Stimulated activated CD4-positive, alpha-beta T cell treated with anti-CD3 and anti-CD28 coated beads, Interleukin-1b, Interleukin-23, amount 100 ng/mL, for 4 hours (primary cell): ENCODE data around the gene TFRC.
A peak's percentile ranks its signal among the peaks of the same experiment; 100 is the strongest.
"Not testable (repeated sequence)": the region's sequence is repeated elsewhere in the genome, so short reads cannot be mapped to it uniquely, and the experiment has no call there.

ENCODE experiments used
- DNase-seq, 2 donors: peaks; one replicate each; pipeline ENCODE4 v3.0.0-alpha.2; 2020; ENCODE audit warnings: low read depth in 2 of 2

TFRC gene

DNA sequence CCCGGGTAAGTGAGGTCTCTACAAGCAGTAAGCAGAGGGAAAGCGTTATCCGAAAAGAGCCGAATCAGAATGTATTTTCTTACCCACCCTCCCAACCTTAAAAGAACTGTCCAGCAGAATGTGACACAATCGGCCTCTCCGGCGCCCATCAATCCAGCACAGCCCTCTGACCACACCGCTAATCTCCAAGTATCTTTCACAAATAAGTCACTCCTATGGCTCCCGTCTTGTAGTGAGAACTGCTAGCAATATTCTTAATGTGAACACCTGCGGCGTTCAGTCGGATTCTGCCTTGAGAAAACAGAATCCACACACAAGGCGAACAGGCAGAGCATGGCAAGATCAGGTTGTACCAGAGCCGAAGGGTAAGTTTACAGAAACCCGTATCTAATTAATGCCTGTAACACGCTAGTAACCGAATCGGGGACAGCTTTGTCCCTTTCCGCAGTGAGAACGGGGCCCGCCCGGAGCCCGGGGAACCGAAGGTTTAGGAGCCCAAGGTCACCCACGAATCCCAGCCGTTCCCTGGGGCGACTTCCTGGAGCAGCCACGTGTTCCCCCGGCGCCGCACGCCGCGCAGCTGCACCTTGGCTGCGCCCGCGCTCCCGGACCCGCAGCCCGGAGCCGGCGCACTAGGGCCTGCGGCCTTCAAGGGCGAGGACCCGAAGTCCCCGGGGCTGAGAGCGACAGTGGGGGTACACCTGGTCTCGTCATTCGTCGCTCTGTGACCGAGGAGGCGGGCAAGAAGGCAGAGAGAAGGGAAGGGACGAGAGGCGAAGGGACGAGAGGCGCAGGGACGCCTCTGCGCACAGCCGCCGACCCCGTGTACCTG is 672 bp downstream of the TFRC start:
- DNase-seq = peak; percentile 33 to 46

DNA sequence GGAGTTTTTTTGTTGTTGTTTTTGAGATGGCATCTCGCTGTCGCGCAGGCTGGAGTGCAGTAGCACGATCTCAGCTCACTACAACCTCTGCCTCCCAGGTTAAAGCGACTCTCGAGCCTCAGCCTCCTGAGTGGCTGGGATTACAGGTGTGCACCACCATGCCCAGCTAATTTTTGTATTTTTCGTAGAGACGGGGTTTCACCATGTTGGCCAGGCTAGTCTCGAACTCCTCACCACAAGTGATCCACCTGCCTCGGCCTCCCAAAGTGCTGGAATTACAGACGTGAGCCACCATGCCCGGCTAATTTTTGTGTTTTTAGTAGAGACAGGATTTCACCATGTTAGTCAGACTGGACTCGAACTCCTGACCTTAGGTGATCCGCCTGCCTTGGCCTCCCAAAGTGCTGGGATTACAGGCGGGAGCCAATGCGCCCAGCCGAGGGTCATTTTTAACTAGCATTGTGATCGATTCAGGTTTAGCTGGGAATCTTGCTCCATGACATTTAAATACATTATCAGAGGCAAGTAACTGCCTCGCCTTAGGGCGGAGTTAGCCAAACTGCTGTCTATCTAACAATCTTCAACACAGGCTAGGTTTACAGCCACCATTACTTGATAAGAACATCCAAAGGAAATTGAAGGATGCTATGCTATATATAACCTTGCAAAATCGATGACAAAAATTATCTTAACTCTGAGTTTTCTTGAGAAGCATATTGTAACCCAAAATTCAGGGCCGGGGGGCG is 1.6 kb downstream of the TFRC start:
- DNase-seq = not testable (repeated sequence)

DNA sequence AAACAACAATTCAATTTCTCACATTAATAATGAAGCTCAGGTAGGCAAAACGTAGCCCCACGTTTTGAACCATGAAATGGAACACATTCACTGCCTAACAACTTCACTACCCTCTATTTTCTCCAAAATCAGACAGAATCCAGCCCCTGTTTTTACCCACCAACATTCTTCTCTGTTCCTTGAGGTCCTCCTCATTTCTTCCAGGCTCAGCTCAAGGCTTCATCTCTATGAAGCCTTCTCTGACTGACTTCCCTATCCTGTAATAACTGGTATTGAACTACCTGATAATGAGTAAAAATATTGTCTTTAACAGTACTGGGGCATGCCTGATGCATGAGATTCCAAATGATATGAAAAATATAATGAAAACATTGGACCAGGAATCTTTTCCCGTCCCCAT is 2.2 kb downstream of the TFRC start:
- no peak for DNase-seq

DNA sequence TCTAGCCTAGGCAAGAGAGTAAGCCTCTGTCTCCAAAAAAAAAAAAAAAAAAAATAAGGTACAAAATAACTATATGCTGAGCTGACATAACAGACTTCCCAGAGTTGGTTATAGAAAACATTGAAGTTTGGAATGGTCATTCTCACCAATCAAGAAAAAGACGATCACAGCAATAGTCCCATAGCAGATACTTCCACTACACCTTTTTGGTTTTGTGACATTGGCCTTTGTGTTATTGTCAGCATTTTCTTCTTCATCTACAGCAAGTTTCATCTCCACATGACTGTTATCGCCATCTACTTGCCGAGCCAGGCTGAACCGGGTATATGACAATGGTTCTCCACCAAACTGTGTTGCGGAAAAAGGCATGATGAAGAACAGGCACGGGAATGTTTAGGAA is 6.9 kb downstream of the TFRC start:
- no peak for DNase-seq

DNA sequence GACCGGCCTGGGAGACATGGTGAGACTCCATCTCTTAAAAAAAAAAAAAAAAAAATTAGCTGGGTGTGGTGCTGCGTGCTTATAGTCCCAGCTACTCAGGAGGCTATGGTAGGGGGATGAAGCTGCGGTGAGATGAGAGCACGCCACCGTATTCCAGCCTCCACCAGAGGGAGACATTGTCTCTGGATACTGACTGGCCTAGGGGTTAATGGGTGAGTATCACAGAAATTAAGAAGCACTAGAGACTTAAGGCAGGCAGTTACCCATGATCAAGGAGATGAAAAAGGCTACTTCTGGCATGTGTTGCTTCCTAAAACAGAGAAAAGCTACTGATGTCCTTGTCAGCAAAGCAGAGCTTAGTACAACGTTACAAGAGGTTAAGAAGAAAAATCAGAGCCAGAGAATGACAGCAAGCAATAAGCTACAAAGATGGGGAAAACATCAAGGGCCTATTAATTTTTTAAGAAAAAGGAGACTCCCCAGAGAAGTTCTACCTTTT is 8.6 kb downstream of the TFRC start:
- peak; percentile 18 to 61 for DNase-seq

DNA sequence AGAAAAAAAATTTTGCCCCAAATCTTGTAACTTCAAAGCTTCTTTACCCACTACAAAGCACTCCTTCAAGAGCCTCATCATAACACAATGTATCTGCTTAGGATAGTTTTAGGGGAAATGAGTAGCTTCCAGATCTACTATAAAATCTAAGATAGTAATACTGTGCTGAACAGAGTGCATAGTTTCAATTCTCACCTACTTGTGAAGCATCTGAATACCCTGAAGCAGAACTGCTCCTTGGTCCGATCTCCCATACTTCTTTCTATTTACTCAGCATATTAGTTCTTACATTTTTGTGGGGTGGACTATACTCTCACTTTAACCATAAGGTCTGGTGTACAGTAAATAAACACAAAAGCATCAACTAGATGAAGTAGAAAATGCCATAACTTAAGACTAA is 9.6 kb downstream of the TFRC start:
- no peak for DNase-seq

DNA sequence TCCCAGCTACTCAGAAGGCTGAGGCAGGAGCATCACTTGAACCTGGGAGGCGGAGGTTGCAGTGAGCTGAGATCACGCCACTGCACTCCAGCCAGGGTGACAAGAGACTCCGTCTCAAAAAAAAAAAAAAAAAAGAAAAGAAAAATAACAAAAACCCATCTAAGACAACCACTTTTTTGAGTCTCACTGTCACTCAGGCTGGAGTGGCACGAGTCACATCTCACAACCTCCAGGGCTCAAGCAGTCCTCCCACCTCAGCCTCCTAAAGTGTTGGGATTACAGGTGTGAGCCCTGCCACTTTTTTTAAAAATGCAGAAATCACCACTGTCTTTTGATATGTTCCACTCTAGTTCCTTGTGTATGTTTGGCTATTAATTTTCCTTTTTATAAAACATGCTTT is 13.1 kb downstream of the TFRC start:
- not testable (repeated sequence) for DNase-seq

DNA sequence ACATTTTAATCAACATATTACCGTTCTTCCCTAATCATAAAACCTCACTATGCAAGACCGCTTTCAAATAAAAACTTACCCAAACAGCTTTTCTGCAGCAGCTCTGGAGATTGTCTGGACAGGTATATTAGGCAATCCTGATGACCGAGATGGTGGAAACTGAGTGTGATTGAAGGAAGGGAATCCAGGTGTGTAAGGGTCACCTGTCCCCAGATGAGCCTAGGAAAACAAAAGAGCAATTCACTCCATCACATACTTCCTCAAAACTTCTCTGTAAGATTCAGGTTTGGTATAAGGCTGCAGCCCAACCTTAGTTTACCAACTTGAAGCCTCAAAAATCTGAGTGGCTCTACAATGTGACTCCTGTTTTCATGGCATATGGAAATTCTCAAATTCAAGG is 14.5 kb downstream of the TFRC start:
- no peak for DNase-seq

DNA sequence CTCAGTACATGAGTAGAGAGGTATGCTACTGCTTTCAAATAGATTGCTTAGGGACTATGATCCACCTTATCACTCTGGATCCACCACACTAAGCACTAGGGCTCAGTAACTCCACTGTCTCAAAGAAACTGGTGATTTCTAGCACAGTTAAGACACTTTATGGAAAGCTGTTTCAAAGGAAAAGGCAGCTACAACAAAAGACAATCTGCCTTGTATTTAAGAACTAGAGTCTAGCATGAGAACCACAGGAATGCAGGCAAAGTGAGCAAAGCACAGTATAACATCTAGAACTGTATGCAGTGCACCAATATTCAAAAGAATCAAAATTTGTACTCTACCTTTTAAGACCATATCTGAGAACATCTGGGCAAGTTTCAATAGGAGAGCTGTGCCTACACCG is 17.9 kb downstream of the TFRC start:
- DNase-seq = no peak

DNA sequence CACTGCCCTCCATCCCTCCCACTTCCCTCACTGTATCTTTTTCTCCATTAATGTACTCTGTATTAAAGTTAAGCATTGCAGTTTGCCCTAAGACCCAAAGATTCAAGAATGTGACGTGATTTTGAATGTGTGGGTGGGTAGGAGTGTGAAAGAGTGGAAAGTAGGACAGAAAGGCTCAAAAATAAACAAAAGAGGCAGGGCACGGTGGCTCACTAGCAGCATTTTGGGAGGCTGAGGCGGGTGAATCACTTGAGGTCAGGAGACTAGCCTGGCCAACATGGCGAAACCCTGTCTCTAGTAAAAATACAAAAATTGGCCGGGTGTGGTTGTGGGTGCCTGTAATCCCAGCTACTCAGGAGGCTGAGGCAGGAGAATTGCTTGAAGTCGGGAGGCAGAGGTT is 18.4 kb downstream of the TFRC start:
- DNase-seq = no peak

DNA sequence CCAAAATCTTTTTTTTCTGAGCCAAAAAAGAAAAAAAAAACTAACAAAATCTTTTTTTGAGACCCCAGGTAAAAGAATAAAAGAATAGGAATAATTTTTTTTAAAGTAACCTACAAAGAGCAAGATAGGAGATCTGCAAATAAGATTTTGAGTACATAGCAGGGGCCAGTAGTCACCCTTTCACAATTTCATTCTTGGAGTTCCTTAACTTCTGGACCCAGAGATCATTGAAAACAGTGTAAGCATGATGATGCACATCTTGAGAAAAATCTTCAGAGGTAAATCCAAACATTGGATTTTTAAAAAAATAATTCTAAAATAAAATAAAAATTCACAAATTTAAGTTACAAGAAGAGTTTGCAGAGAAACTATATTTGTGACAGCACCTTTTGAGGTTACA is 18.8 kb downstream of the TFRC start:
- DNase-seq = no peak

DNA sequence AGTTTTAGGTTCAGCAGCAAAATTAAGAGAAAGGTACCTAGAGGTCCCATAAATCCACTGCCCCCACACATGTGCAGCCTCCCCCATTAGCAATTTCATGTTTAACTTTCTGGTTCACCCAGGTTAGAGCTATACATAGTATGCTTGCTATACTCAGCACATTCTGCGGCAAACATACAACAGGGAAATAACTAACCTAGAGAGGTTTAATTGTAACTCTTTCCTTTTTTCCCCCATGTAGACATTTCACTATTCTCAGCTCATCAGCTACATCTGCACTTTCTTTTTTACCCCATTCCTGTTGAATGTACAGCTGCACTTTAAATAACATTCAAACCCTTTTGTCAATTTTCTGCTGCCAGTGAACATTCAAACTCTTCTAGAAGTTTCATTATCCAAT is 21.1 kb downstream of the TFRC start:
- DNase-seq = no peak

DNA sequence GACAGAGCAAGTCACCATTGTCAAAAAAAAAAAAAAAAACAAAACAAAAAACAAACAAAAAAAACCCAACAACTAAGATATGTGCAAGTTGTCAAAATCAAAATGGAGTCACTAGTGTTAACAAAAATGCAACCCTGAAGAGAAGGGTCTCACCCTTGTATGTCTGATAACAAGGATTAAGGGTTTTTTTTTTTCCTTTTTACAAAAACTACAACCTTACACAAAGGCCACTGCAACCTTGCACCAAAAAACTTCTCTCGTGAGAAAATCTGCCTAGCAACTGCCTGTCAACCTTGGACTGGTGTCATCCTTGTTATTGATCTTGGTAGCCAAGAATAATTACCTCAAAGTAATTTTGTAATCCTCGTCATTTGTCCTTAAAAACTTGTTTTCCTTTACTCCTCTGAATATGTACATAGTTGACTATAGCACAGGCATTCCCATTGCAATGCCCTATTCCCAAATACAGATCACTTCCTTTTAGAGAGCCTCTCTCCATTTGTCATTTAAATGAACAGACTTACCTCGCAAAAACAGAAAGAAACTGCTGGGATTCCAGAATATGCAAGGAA is 24.0 kb downstream of the TFRC start:
- DNase-seq = no peak

DNA sequence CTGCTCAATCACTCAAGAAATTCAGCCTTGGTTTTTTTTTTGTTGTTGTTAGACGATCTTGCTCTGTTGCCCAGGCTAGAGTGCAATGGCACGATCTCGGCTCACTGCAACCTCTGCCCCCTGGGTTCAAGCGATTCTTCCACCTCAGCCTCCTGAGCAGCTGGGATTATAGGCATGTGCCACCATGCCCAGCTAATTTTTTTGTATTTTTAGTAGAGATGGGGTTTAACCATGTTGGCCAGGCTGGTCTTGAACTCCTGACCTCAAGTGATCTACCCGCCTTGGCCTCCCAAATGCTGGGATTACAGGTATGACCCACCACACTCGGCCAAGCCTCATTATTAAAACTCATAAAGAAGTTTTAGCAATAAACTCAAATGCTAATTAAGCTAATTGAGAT is 25.5 kb downstream of the TFRC start:
- DNase-seq = not testable (repeated sequence)

DNA sequence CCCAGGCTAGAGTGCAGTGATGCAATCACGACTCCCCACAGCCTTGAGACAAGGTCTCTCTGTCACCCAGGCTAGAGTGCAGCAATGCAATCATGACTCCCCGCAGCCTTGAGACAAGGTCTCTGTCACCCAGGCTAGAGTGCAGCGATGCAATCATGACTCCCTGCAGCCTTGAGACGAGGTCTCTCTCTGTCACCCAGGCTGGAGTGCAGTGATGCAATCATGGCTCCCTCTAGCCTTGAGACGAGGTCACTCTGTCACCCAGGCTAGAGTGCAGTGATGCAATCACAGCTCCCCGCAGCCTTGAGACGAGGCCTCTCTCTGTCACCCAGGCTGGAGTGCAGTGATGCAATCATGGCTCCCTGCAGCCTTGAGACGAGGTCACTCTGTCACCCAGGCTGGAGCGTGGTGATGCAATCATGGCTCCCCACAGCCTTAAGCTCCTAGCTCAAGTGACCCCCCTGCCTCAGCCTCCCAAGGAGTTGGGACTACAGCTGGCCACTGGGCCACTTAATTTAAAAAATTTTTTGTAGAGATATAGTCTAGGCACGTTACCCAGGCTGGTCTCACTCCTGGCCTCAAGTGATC is 26.1 kb downstream of the TFRC start:
- no peak for DNase-seq

DNA sequence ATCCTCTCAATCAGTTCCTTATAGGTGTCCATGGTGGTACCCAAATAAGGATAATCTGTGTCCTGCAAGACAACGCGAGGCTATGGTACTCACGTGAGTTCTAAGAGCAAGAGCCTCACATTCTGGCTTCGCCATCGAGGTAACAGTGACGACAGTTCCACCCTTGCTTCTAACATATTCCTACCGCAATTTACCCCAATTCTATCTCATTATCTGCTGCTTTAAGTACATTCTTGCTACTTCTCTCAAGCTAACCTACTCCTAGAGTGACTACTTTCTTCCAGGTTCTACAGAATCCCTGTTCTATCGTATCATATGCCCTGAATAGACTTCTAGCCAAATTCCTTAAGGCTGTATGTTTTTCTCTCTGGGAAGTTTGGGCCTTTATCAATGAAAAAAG is 26.6 kb downstream of the TFRC start:
- DNase-seq = no peak

DNA sequence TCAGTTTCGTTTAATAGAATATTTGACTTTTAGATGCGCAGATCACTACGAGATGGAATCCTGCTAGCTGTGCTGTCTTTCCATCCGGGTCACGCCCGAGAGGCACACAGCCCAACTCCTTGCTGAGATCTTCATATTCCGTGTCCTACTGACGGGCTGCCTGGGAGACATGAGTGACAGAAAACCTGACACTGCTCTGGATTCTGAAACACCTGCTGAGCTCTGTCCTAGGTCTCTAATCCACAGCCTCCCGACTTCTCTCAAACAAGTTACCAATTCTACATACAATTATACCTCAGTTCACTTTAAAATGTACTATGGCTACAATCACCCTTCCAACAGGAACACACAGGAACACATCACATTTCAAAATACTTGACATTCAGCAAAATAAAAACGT is 27.2 kb downstream of the TFRC start:
- no peak for DNase-seq

DNA sequence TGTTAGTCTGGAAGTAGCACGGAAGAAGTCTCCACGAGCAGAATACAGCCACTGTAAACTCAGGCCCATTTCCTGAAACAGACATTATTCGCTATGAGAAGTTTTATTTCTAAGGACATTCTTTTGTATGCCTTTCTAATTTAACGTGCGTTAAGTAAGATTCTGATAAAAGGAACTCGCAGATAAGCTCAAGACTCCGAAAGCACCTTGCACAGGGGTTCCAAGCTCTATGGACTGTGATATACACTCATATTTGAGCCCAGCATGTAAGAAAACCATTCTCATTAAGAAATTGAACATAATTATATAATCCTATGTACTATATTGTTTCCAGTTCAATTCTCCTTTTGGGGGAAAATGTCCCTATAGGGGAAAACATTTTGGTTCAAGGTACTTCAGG is 28.4 kb downstream of the TFRC start:
- DNase-seq = no peak

DNA sequence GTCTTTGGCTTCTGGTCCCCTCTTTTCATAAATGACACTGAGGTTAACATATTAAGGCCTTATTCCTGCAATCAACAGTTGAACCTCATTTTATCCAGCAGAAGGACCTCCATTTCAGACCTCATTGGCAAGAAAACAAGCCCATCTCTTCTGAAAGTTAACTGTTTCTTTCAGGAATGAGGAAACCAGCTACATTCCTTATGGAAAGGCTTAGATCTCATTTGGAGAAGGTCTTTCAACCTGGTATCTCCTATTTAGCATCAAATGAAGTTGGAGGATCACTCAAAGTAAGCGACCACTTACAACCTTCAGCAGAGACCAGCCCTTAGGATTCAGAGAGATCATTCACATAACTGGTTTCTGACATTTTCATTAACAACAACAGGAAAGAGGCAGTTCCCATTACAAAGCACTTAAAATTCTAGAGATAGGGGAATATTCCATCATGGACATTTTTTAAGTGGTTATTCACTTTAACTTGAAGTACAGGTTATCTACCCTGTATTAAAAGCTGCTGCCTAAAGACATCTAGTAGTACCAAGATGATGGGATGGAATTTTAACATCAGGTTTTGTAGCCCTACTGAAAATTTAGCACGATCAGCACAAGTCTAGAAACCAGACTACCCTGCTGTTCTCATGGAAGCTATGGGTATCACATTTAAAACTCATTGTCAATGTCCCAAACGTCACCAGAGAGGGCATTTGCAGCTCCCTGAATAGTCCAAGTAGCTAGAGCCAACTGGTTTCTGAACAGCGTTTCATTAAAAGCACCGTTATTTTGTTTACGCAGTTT is 30.4 kb downstream of the TFRC start:
- no peak for DNase-seq

DNA sequence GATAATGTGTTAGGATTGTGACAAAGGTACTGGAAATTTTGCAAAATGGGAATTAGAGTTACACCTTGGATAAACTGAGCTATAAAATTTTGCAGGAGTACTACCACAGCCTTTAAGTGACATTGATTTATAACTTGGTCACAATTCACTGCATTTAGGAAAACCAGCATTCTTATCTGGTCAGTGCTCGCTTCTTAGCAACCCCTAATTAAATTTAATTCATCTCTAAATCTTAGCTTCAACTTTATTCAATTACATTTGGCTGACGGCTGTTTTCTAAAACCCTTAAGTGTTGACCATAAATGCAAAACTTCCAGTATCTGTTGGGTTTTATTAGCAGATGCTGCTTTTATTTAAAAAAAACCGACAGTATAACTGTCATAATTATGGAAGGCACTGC is 31.3 kb downstream of the TFRC start:
- no peak for DNase-seq

DNA sequence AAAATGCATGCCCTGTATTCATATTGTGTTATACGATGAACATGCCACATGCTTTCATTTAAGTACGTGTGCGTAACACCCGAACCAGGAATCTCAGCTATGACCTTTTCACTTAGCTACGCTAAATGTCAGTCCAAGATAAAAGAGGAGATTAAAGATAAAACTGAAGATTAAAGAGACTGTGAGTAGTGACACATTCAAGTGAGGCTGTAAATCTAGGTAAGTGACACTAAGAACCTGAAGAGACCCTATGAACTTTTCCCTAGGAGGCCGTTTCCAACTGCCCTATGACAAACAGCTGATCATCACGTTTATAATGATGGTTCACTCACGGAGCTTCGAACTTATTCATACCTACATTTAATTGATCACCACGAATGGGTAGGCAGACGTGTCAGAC is 32.2 kb downstream of the TFRC start:
- DNase-seq = no peak
